HEK293 (cell line): Measurements from ENCODE around the gene NOB1.

Experiments
- CTCF ChIA-PET: fragments of 350-600 bp; formaldehyde crosslinking; extraction: SDS; loops from one replicate; lab custom pipeline; 2021; ENCODE audit warnings: antibody characterized with exemption; lab: Yijun Ruan, JAX
- POLR2A ChIA-PET: fragments of 300-600 bp; formaldehyde crosslinking; extraction: SDS; loops from one replicate; lab custom pipeline; 2020; ENCODE audit warnings: antibody characterized with exemption, inconsistent platforms; lab: Yijun Ruan, JAX
- H3K27ac ChIP-seq: fragments of 200-500 bp; sonication (Bioruptor generic); 2 replicates; pipeline ENCODE4 v1.5.1; 2014; ENCODE audit warnings: low read depth, low read length, control low read depth, inconsistent platforms; ENCODE audit errors: extremely low read depth
- H3K36me3 ChIP-seq, 2 experiments: fragments of 200-500 bp in 1 of 2; sonication (Bioruptor generic) in 1 of 2; 1 replicate in 1 of 2; 2 replicates in 1 of 2; pipeline ENCODE4 v1.5.1; 2014 to 2017; ENCODE audit warnings: inconsistent platforms in 2 of 2, low read length in 2 of 2; ENCODE audit not compliant: control insufficient read depth in 2 of 2, insufficient read depth in 1 of 2
- H3K4me1 ChIP-seq: fragments of 200-500 bp; sonication (Bioruptor generic); 2 replicates; pipeline ENCODE4 v1.5.1; 2014; ENCODE audit warnings: mild to moderate bottlenecking, low read length, inconsistent platforms; ENCODE audit not compliant: control insufficient read depth, insufficient read depth
- H3K4me3 ChIP-seq: 2 replicates; pipeline ENCODE4 v1.5.1; 2011; ENCODE audit warnings: low read depth, mild to moderate bottlenecking, control low read depth, low read length, moderate library complexity
- H3K9me3 ChIP-seq: fragments of 200-500 bp; sonication (Bioruptor generic); 2 replicates; pipeline ENCODE4 v1.5.1; 2014; ENCODE audit warnings: low read depth, low read length, inconsistent platforms; ENCODE audit not compliant: control insufficient read depth, insufficient read depth
- EGR2 ChIP-seq: fragments of 450-650 bp; formaldehyde crosslinking; IDR thresholded peaks from 2 replicates; pipeline ENCODE4 v1.5.1; 2016; ENCODE audit warnings: low read depth, missing biosample characterization, missing genetic modification characterization
- GLI2 ChIP-seq: fragments of 450-650 bp; formaldehyde crosslinking; IDR thresholded peaks from 2 replicates; pipeline ENCODE4; 2017; ENCODE audit warnings: missing biosample characterization, missing genetic modification characterization, low read depth, borderline replicate concordance
- KLF16 ChIP-seq: fragments of 450-650 bp; formaldehyde crosslinking; IDR thresholded peaks from 2 replicates; pipeline ENCODE4 v1.5.1; 2017; ENCODE audit warnings: missing biosample characterization, missing genetic modification characterization
- MEIS1 ChIP-seq: sonication (generic); formaldehyde crosslinking; IDR thresholded peaks from 2 replicates; pipeline ENCODE4 v1.8.1; 2022; ENCODE audit warnings: missing genetic modification reagents, mild to moderate bottlenecking, borderline replicate concordance
- YY1 ChIP-seq: fragments of 450-650 bp; formaldehyde crosslinking; IDR thresholded peaks from 2 replicates; pipeline ENCODE4 v1.5.1; 2018; ENCODE audit warnings: missing biosample characterization, missing genetic modification characterization
- ZNF211 ChIP-seq: fragments of 450-650 bp; formaldehyde crosslinking; IDR thresholded peaks from 2 replicates; pipeline ENCODE4 v1.5.1; 2016; ENCODE audit warnings: low read depth, missing biosample characterization, missing genetic modification characterization
- ZNF221 ChIP-seq: fragments of 450-650 bp; formaldehyde crosslinking; IDR thresholded peaks from 2 replicates; pipeline ENCODE4 v1.5.1; 2017; ENCODE audit warnings: missing biosample characterization, missing genetic modification characterization, borderline replicate concordance
- ZNF324 ChIP-seq: fragments of 450-650 bp; formaldehyde crosslinking; IDR thresholded peaks from 2 replicates; pipeline ENCODE4 v1.5.1; 2016; ENCODE audit warnings: missing biosample characterization, missing genetic modification characterization
- ZNF335 ChIP-seq: fragments of 450-650 bp; formaldehyde crosslinking; conservative IDR thresholded peaks from 2 replicates; pipeline ENCODE4 v1.5.1; 2016; ENCODE audit warnings: missing biosample characterization, missing genetic modification characterization
- ZNF701 ChIP-seq: fragments of 450-650 bp; formaldehyde crosslinking; IDR thresholded peaks from 2 replicates; pipeline ENCODE4 v1.5.1; 2016; ENCODE audit warnings: missing biosample characterization, missing genetic modification characterization
- ZNF76 ChIP-seq: fragments of 450-650 bp; formaldehyde crosslinking; IDR thresholded peaks from 2 replicates; pipeline ENCODE4; 2016; ENCODE audit warnings: low read depth, missing biosample characterization, missing genetic modification characterization, borderline replicate concordance
- ZNF768 ChIP-seq: fragments of 450-650 bp; formaldehyde crosslinking; IDR thresholded peaks from 2 replicates; pipeline ENCODE4 v1.5.1; 2018; ENCODE audit warnings: missing biosample characterization, mild to moderate bottlenecking, missing genetic modification characterization
- TF ChIP-seq, protein P1 (sequence below): fragments of 450-650 bp; formaldehyde crosslinking; IDR thresholded peaks from 2 replicates; pipeline ENCODE4 v1.5.1; 2016; ENCODE audit warnings: missing biosample characterization, missing genetic modification characterization
- TF ChIP-seq, protein P2 (sequence below): fragments of 450-650 bp; formaldehyde crosslinking; IDR thresholded peaks from 2 replicates; pipeline ENCODE4 v1.5.1; 2016; ENCODE audit warnings: missing biosample characterization, missing genetic modification characterization

NOB1 gene

DNA sequence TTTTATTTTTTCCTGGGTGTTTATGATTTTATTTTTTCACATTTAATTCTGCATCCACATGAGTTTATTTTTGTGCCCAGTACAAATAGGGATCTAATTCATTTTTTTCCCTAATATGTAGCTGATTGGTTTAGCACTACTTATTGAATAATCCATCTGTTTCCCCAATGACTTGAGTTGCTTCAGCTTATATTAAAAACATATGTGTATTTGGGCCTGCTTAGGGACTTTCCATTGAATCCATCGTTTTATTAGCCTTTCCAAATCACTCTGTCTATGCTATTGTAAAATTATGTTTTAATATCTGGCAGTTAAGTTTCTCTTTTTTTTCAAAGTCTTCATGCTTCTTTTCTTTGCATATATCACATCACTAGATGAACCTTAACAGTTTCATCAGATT lies 49.6 kb upstream of the NOB1 start:
- Histone ChIP-seq H3K4me1 (no peaks in the 10 kb centered on the region), H3K36me3 (peaks cover 7 to 8% of the 10 kb centered on the region in 2 experiments; a peak in 2 of 3 replicates), H3K4me3 (no peak overlapping the region), H3K27ac (no peak overlapping the region), H3K9me3 (no peaks in the 10 kb centered on the region)
- CTCF ChIA-PET = no interaction called here
- POLR2A ChIA-PET = no interaction called here
- TF ChIP-seq EGR2 (no peak), ZNF211 (no peak)
- TF ChIP-seq, protein P1, sequence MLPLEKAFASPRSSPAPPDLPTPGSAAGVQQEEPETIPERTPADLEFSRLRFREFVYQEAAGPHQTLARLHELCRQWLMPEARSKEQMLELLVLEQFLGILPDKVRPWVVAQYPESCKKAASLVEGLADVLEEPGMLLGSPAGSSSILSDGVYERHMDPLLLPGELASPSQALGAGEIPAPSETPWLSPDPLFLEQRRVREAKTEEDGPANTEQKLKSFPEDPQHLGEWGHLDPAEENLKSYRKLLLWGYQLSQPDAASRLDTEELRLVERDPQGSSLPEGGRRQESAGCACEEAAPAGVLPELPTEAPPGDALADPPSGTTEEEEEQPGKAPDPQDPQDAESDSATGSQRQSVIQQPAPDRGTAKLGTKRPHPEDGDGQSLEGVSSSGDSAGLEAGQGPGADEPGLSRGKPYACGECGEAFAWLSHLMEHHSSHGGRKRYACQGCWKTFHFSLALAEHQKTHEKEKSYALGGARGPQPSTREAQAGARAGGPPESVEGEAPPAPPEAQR = no peak

DNA sequence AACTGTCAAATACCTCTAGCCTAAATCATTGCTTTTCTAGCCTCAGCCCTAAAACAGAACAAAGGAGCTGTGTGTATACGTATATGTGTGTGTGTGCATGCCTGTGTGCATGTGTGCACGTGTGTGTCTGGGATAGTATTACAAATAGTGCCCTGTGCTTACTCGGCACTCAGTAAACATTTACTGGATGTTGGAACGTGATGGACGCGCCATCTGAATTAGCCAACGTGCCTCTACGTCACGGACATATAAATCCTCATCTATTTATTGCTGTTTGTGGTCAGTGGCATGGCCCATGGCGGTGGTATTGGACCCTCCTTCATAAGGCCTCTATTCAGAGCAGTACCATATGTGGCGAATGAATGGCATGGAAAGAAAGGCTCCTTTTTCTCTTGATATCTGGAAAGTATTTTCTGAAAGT lies 44.9 kb upstream of the NOB1 start:
- CTCF ChIA-PET = interaction anchor here (0.6 to 6.5 kb wide), 2 partner anchors 49 to 131 kb away, joined by 3 to 81 read pairs; no protein-coding TSS in a partner anchor
- Histone ChIP-seq H3K4me3 (no peak overlapping the region), H3K9me3 (no peaks in the 10 kb centered on the region), H3K4me1 (no peaks in the 10 kb centered on the region), H3K27ac (no peak overlapping the region)
- TF ChIP-seq ZNF768 (tag by site-specific recombination) (no peak), ZNF324 (tag by site-specific recombination) (no peak), ZNF221 (tag by site-specific recombination) (no peak), ZNF76 (tag by site-specific recombination) (no peak), GLI2 (tag by site-specific recombination) (no peak), KLF16 (tag by site-specific recombination) (no peak), ZNF701 (tag by site-specific recombination) (no peak), MEIS1 (CRISPR knock-in tag) (no peak), YY1 (tag by site-specific recombination) (no peak)
- TF ChIP-seq, protein P2, sequence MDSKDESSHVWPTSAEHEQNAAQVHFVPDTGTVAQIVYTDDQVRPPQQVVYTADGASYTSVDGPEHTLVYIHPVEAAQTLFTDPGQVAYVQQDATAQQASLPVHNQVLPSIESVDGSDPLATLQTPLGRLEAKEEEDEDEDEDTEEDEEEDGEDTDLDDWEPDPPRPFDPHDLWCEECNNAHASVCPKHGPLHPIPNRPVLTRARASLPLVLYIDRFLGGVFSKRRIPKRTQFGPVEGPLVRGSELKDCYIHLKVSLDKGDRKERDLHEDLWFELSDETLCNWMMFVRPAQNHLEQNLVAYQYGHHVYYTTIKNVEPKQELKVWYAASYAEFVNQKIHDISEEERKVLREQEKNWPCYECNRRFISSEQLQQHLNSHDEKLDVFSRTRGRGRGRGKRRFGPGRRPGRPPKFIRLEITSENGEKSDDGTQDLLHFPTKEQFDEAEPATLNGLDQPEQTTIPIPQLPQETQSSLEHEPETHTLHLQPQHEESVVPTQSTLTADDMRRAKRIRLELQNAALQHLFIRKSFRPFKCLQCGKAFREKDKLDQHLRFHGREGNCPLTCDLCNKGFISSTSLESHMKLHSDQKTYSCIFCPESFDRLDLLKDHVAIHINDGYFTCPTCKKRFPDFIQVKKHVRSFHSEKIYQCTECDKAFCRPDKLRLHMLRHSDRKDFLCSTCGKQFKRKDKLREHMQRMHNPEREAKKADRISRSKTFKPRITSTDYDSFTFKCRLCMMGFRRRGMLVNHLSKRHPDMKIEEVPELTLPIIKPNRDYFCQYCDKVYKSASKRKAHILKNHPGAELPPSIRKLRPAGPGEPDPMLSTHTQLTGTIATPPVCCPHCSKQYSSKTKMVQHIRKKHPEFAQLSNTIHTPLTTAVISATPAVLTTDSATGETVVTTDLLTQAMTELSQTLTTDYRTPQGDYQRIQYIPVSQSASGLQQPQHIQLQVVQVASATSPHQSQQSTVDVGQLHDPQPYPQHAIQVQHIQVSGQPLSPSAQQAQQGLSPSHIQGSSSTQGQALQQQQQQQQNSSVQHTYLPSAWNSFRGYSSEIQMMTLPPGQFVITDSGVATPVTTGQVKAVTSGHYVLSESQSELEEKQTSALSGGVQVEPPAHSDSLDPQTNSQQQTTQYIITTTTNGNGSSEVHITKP (tag by site-specific recombination) = no peak
- TF ChIP-seq, all 188 proteins: peak for 0
- POLR2A ChIA-PET = no interaction called here
- H3K36me3 ChIP-seq = peaks cover 0 to 15% of the 10 kb centered on the region in 2 experiments; a peak in 2 of 3 replicates

DNA sequence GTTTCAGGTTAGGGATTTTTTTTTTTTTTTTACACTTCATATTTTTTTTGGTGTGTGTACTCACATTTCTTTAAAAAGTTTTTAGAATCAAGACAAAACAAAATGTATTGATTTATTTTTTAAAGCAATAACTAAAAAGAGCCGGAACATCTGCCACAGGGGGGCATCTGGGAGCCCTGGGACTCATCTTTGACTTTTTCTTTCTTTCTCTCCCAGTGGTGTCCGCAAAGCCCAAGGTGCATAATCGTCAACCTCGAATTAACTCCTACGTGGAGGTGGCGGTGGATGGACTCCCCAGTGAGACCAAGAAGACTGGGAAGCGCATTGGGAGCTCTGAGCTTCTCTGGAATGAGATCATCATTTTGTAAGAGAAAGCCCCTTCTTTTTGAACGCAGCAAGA lies 43.7 kb upstream of the NOB1 start:
- CTCF ChIA-PET = interaction anchor here (0.6 to 6.5 kb wide), 3 partner anchors 11 to 872 kb away, joined by 3 to 81 read pairs (median 3); no protein-coding TSS in a partner anchor
- Histone ChIP-seq H3K27ac (no peak overlapping the region), H3K4me1 (no peaks in the 10 kb centered on the region), H3K36me3 (peaks cover 0 to 15% of the 10 kb centered on the region in 2 experiments; a peak in 2 of 3 replicates), H3K4me3 (no peak overlapping the region), H3K9me3 (no peaks in the 10 kb centered on the region)
- POLR2A ChIA-PET = no interaction called here
- TF ChIP-seq ZNF335 (tag by site-specific recombination) = no peak
